Activated B cell treated with CpG ODN at 0.5 μM for 24 hours (primary cell): ENCODE results near the gene SLC4A5. TPM values are rescaled to one million over a fixed set of nuclear protein-coding genes. Genes with fewer than 3 reads are reported as not detected.

ENCODE experiments used
- ATAC-seq: fragments of 200-7000 bp; cut with Tn5 transposase; one replicate; pipeline ENCODE4 v1.10.0; 2021; ENCODE audit warnings: low read depth, mild to moderate bottlenecking, moderate library complexity
- CTCF ChIA-PET: fragments of 350-600 bp; sonication (Branson Sonifier 250); formaldehyde crosslinking; loops from one replicate; lab custom pipeline; 2021; ENCODE audit warnings: antibody characterized with exemption; lab: Charles Lee
- POLR2A ChIA-PET: fragments of 350-600 bp; sonication (Branson Sonifier 250); formaldehyde crosslinking; loops from one replicate; lab custom pipeline; 2021; ENCODE audit warnings: antibody characterized with exemption; lab: Charles Lee
- DNase-seq: peaks from one replicate; pipeline ENCODE4 v3.0.0; 2022
- H3K27ac Mint-ChIP-seq: one replicate; pipeline ENCODE4 v1.8.0; 2020; ENCODE audit warnings: mixed read lengths
- H3K27me3 Mint-ChIP-seq: one replicate; pipeline ENCODE4 v1.8.0; 2021; ENCODE audit warnings: mixed read lengths
- H3K36me3 Mint-ChIP-seq: one replicate; pipeline ENCODE4 v1.8.0; 2021; ENCODE audit warnings: low read depth, mixed read lengths
- H3K4me1 Mint-ChIP-seq: one replicate; pipeline ENCODE4 v1.8.0; 2021; ENCODE audit warnings: mixed read lengths
- H3K4me3 Mint-ChIP-seq: one replicate; pipeline ENCODE4 v1.8.0; 2020; ENCODE audit warnings: mild to moderate bottlenecking, mixed read lengths
- H3K9me3 Mint-ChIP-seq: one replicate; pipeline ENCODE4 v1.8.0; 2020; ENCODE audit warnings: mixed read lengths
- CTCF ChIP-seq: fragments of 200-600 bp; IDR thresholded peaks from one replicate; pipeline ENCODE4 v1.8.0; 2022; ENCODE audit warnings: antibody characterized with exemption, mild to moderate bottlenecking
- intact Hi-C: fragments of 100-400 bp; cut with micrococcal nuclease; formaldehyde crosslinking; loops from one replicate; pipeline ENCODE4 v1.15.1; 2024
- total RNA-seq: library from RNA; stranded (reverse); gene quantifications from 2 replicates; pipeline ENCODE4 v1.2.3, GENCODE V29; 2022

The SLC4A5 gene
- total RNA-seq, 1 donor from 2014 or later = 5.9 TPM

GRCh38 chr2:74267068-74267467 is 76.1 kb downstream of the SLC4A5 start:
- Mint-ChIP-seq H3K4me1 (peaks cover 3% of the 10 kb centered on the region), H3K36me3 (peaks cover under 1% of the 10 kb centered on the region), H3K27ac (no peak overlapping the region), H3K4me3 (no peak overlapping the region), H3K9me3 (no peaks in the 10 kb centered on the region), H3K27me3 (no peaks in the 10 kb centered on the region)
- TF ChIP-seq CTCF = no peak
- ATAC-seq (peak; percentile 37), DNase-seq (no peak)
- ChIA-PET CTCF (interaction anchor here (1.3 to 1.4 kb wide), 2 partner anchors 17 to 68 kb away, joined by 3 to 8 read pairs; no protein-coding TSS in a partner anchor), POLR2A (no interaction called here)
- intact Hi-C loops = loop anchor here (5.0 kb wide), 1 partner anchor 70 kb away; no protein-coding TSS in a partner anchor

DNA sequence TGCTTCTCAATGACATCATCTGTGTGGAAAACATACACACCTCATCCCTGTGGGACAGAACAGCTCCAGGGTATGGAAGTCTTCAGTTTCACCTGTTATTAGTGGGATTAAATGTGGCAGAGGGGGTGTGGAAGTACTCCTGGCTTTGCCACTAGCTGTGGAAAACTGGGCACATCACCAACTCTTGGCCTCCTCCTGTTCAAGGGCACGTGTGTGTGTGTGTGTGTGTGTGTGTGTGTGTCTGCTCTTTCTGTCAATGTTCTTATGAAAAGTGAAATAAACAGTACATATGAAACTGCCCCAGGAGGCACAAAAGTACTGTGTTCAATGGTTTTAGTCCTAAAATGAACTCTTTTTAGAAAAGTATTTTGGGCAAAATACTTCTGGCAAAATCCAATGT is 78.9 kb downstream of the SLC4A5 start:
- DNase-seq = no peak
- intact Hi-C loops = no loop called here
- ChIA-PET POLR2A (no interaction called here), CTCF (no interaction called here)
- peaks cover 3% of the 10 kb centered on the region for H3K4me1 Mint-ChIP-seq
- TF ChIP-seq CTCF = no peak
- ATAC-seq = no peak
- H3K27ac Mint-ChIP-seq = no peak overlapping the region
- peaks cover 3% of the 10 kb centered on the region for H3K36me3 Mint-ChIP-seq
- no peaks in the 10 kb centered on the region for H3K9me3 Mint-ChIP-seq
- H3K4me3 Mint-ChIP-seq = no peak overlapping the region
- H3K27me3 Mint-ChIP-seq = no peaks in the 10 kb centered on the region

GRCh38 chr2:74262681-74263080 is 80.5 kb downstream of the SLC4A5 start:
- no peaks in the 10 kb centered on the region for H3K9me3 Mint-ChIP-seq
- H3K4me3 Mint-ChIP-seq = no peak overlapping the region
- DNase-seq (no peak), ATAC-seq (no peak)
- CTCF ChIA-PET = no interaction called here
- intact Hi-C loops = no loop called here
- no peaks in the 10 kb centered on the region for H3K27me3 Mint-ChIP-seq
- POLR2A ChIA-PET = no interaction called here
- no peak overlapping the region for H3K27ac Mint-ChIP-seq
- TF ChIP-seq CTCF = no peak
- peaks cover 3% of the 10 kb centered on the region for H3K4me1 Mint-ChIP-seq
- peaks cover 3% of the 10 kb centered on the region for H3K36me3 Mint-ChIP-seq

DNA sequence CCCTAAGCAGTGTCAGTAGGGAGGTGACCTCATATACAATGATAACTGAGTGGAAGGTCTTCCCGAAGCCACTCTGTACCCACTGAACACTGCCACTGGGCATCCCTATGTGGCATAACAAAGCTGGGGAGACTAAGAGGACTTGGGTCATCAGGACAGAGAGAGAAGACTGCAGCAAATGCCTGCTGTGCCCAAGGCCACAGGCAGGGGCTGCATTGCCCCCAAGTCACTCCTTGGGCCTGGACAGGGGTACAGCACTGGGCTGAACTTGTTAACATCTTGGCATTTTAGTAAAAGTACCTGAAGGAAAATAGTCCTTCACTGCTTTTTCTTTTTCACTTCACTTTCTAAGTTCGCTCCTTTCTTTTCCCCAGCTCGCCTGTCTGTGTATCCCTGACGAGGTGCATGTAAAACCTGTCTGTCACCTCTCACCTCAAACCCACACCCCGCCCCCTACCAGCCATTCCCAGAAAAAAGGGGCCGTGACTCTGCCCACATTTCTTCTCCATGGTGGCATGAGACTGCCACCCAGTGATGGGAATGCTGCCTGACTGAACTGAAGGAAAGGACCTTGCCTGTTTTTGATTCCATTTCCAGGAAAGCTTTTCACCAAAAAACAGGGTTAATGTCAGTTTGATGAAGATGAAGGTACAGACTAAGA is 81.9 kb downstream of the SLC4A5 start:
- H3K36me3 Mint-ChIP-seq = peaks cover 3% of the 10 kb centered on the region
- DNase-seq = no peak
- H3K27me3 Mint-ChIP-seq = no peaks in the 10 kb centered on the region
- H3K4me1 Mint-ChIP-seq = no peaks in the 10 kb centered on the region
- ATAC-seq = no peak
- no peak overlapping the region for H3K4me3 Mint-ChIP-seq
- H3K27ac Mint-ChIP-seq = no peak overlapping the region
- CTCF ChIA-PET = no interaction called here
- intact Hi-C loops = no loop called here
- POLR2A ChIA-PET = no interaction called here
- TF ChIP-seq CTCF = no peak
- no peaks in the 10 kb centered on the region for H3K9me3 Mint-ChIP-seq

DNA sequence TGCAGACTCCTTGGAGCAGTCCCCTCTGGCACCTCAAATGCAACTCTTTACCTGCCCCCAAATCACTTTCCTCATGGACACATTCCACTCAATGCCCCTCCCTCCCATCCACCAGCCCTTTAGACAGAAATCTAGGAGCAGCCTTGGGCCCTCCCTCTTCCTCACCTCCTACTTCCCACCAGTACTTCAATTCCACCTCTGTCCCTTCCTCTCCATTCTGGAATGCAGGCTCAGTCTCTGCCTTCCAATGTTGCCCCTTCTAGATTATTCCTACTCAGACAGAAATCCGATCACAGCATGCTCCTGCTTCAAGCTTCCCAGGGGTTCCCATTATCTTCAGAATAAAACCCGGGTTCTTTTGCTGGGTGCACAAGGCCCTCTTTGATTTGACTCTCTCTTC is 82.7 kb downstream of the SLC4A5 start:
- Mint-ChIP-seq H3K4me3 (no peak overlapping the region), H3K4me1 (no peaks in the 10 kb centered on the region), H3K27me3 (no peaks in the 10 kb centered on the region), H3K9me3 (no peaks in the 10 kb centered on the region), H3K36me3 (peaks cover 3% of the 10 kb centered on the region), H3K27ac (no peak overlapping the region)
- DNase-seq (no peak), ATAC-seq (no peak)
- TF ChIP-seq CTCF = no peak
- intact Hi-C loops = no loop called here
- POLR2A ChIA-PET = no interaction called here
- CTCF ChIA-PET = no interaction called here
